IMR-90 (cell line): Measurements from ENCODE around the gene STUM. TPM values are rescaled to one million over a fixed set of nuclear protein-coding genes. Genes with fewer than 3 reads are reported as not detected.

Experiments used
- ATAC-seq: fragments of 200-7000 bp; cut with Tn5 transposase; 2 replicates; pipeline ENCODE4 v1.9.1; 2020; ENCODE audit warnings: low read depth, mild to moderate bottlenecking, moderate library complexity
- BruUV-seq: library from RNA; stranded (reverse); fragments of 400-500 nt; replicated peaks from 2 replicates; lab custom pipeline; 2021; lab: Mats Ljungman, UMichigan
- CTCF ChIA-PET: fragments of 300-600 bp; formaldehyde crosslinking; extraction: SDS; loops from one replicate; lab custom pipeline; 2021; ENCODE audit warnings: antibody characterized with exemption; lab: Yijun Ruan, JAX
- POLR2A ChIA-PET: fragments of 300-600 bp; sonication (Branson Sonifier 250); formaldehyde crosslinking; loops from one replicate; lab custom pipeline; 2022; ENCODE audit warnings: antibody characterized with exemption; ENCODE audit not compliant: unreplicated experiment; lab: Charles Lee
- DNase-seq: peaks from one replicate; pipeline ENCODE4 v3.0.0; 2013
- H2AFZ ChIP-seq: replicated peaks from 2 replicates; pipeline ENCODE3; 2013; ENCODE audit warnings: low read length, mild to moderate bottlenecking; ENCODE audit not compliant: poor library complexity
- H2AK5ac ChIP-seq: 2 replicates; pipeline ENCODE4 v1.6.1; 2013; ENCODE audit warnings: low read depth, low read length, inconsistent platforms
- H2AK9ac ChIP-seq: replicated peaks from 2 replicates; pipeline ENCODE3; 2013; ENCODE audit warnings: mild to moderate bottlenecking, low read depth, low read length, moderate library complexity; ENCODE audit not compliant: poor library complexity
- H2BK120ac ChIP-seq: 2 replicates; pipeline ENCODE4 v1.6.1; 2013; ENCODE audit warnings: low read depth, low read length, inconsistent platforms
- H2BK15ac ChIP-seq: 3 replicates; pipeline ENCODE4 v1.6.1; 2013; ENCODE audit warnings: low read depth, low read length, inconsistent platforms
- H2BK20ac ChIP-seq: 2 replicates; pipeline ENCODE4 v1.6.1; 2013; ENCODE audit warnings: low read depth, mild to moderate bottlenecking, inconsistent platforms, low read length, moderate library complexity
- H2BK5ac ChIP-seq: 2 replicates; pipeline ENCODE4 v1.6.1; 2013; ENCODE audit warnings: mild to moderate bottlenecking, low read depth, low read length, inconsistent platforms; ENCODE audit not compliant: poor library complexity, severe bottlenecking
- H3K14ac ChIP-seq: replicated peaks from 2 replicates; pipeline ENCODE4 v1.6.1; 2013; ENCODE audit warnings: low read depth, low read length, inconsistent platforms
- H3K18ac ChIP-seq: 2 replicates; pipeline ENCODE4 v1.6.1; 2013; ENCODE audit warnings: low read depth, low read length, control low read depth
- H3K23ac ChIP-seq: 2 replicates; pipeline ENCODE4 v1.6.1; 2013; ENCODE audit warnings: low read depth, low read length, inconsistent platforms
- H3K27ac ChIP-seq: 2 replicates; pipeline ENCODE4 v1.5.1; 2013; ENCODE audit warnings: mild to moderate bottlenecking, control low read depth, low read length; ENCODE audit not compliant: insufficient read depth
- H3K27me3 ChIP-seq: 2 replicates; pipeline ENCODE4 v1.6.1; 2013; ENCODE audit warnings: low read length; ENCODE audit not compliant: control insufficient read depth, insufficient read depth
- H3K36me3 ChIP-seq: 2 replicates; pipeline ENCODE4 v1.6.1; 2013; ENCODE audit warnings: low read length, mixed read lengths; ENCODE audit not compliant: control insufficient read depth, insufficient read depth
- H3K4ac ChIP-seq: 2 replicates; pipeline ENCODE4 v1.6.1; 2013; ENCODE audit warnings: low read depth, low read length, inconsistent platforms
- H3K4me1 ChIP-seq: 2 replicates; pipeline ENCODE4 v1.6.1; 2013; ENCODE audit warnings: low read length, mixed read lengths; ENCODE audit not compliant: control insufficient read depth, insufficient read depth
- H3K4me2 ChIP-seq: 2 replicates; pipeline ENCODE4 v1.6.1; 2013; ENCODE audit warnings: low read depth, mild to moderate bottlenecking, control low read depth, low read length, moderate library complexity
- H3K4me3 ChIP-seq: 2 replicates; pipeline ENCODE4 v1.5.1; 2013; ENCODE audit warnings: low read depth, mild to moderate bottlenecking, control low read depth, low read length, moderate library complexity; ENCODE audit not compliant: insufficient read depth
- H3K56ac ChIP-seq: 2 replicates; pipeline ENCODE4 v1.6.1; 2013; ENCODE audit warnings: low read length, inconsistent platforms; ENCODE audit not compliant: insufficient read depth; ENCODE audit errors: extremely low read depth
- H3K79me1 ChIP-seq, 2 experiments: 2 replicates each; pipeline ENCODE4 v1.6.1; 2013; ENCODE audit warnings: low read length in 2 of 2, inconsistent platforms in 1 of 2, low read depth in 1 of 2
- H3K9ac ChIP-seq: 2 replicates; pipeline ENCODE4 v1.6.1; 2013; ENCODE audit warnings: low read depth, low read length, control low read depth
- H3K9me1 ChIP-seq: 2 replicates; pipeline ENCODE4 v1.6.1; 2013; ENCODE audit warnings: low read length, inconsistent platforms; ENCODE audit not compliant: insufficient read depth
- H3K9me3 ChIP-seq: 2 replicates; pipeline ENCODE4 v1.6.1; 2013; ENCODE audit warnings: low read length; ENCODE audit not compliant: control insufficient read depth, insufficient read depth
- H4K20me1 ChIP-seq: 2 replicates; pipeline ENCODE4 v1.6.1; 2013; ENCODE audit warnings: low read length, inconsistent platforms; ENCODE audit not compliant: insufficient read depth
- H4K5ac ChIP-seq: 2 replicates; pipeline ENCODE4 v1.6.1; 2013; ENCODE audit warnings: mild to moderate bottlenecking, low read depth, low read length, control low read depth
- H4K8ac ChIP-seq, 2 experiments: 2 replicates each; pipeline ENCODE4 v1.6.1; 2013; ENCODE audit warnings: low read depth in 2 of 2, low read length in 2 of 2, control low read depth in 1 of 2, inconsistent platforms in 1 of 2
- H4K91ac ChIP-seq: 2 replicates; pipeline ENCODE4 v1.6.1; 2013; ENCODE audit warnings: low read depth, low read length, inconsistent platforms; ENCODE audit not compliant: insufficient read depth
- BHLHE40 ChIP-seq: fragments of 150-350 bp; IDR thresholded peaks from 2 replicates; pipeline ENCODE4 v1.6.1; 2016; ENCODE audit warnings: mild to moderate bottlenecking, low read depth, low read length
- CEBPB ChIP-seq: IDR thresholded peaks from 2 replicates; pipeline ENCODE4 v1.6.1; 2012; ENCODE audit warnings: low read depth, low read length, improper control_type of control experiment
- CHD1 ChIP-seq: IDR thresholded peaks from 2 replicates; pipeline ENCODE4 v1.6.1; 2012; ENCODE audit warnings: low read depth, low read length, improper control_type of control experiment
- ELK1 ChIP-seq: fragments of 150-350 bp; IDR thresholded peaks from 2 replicates; pipeline ENCODE4 v1.6.1; 2016; ENCODE audit warnings: low read depth, mild to moderate bottlenecking, low read length, moderate library complexity, borderline replicate concordance
- FOS ChIP-seq: fragments of 150-350 bp; IDR thresholded peaks from 2 replicates; pipeline ENCODE4 v1.6.1; 2016; ENCODE audit warnings: low read depth, low read length
- MAFK ChIP-seq: IDR thresholded peaks from 2 replicates; pipeline ENCODE4 v1.6.1; 2012; ENCODE audit warnings: low read depth, low read length, improper control_type of control experiment
- MAZ ChIP-seq: IDR thresholded peaks from 2 replicates; pipeline ENCODE4 v1.6.1; 2012; ENCODE audit warnings: low read depth, mild to moderate bottlenecking, low read length, improper control_type of control experiment, moderate library complexity, borderline replicate concordance
- MXI1 ChIP-seq: IDR thresholded peaks from 2 replicates; pipeline ENCODE4 v1.6.1; 2012; ENCODE audit warnings: low read depth, mild to moderate bottlenecking, low read length, moderate library complexity, borderline replicate concordance
- POLR2A ChIP-seq: IDR thresholded peaks from 2 replicates; pipeline ENCODE4 v1.6.1; 2012; ENCODE audit warnings: mild to moderate bottlenecking, low read depth, low read length
- RAD21 ChIP-seq: IDR thresholded peaks from 2 replicates; pipeline ENCODE4 v1.6.1; 2012; ENCODE audit warnings: low read length, improper control_type of control experiment
- RCOR1 ChIP-seq: IDR thresholded peaks from 2 replicates; pipeline ENCODE4 v1.6.1; 2012; ENCODE audit warnings: mild to moderate bottlenecking, low read length, improper control_type of control experiment; ENCODE audit not compliant: insufficient replicate concordance
- RFX5 ChIP-seq: IDR thresholded peaks from 2 replicates; pipeline ENCODE4 v1.8.0; 2012; ENCODE audit warnings: low read depth, mild to moderate bottlenecking, low read length, moderate library complexity
- WGBS, 2 experiments: methylation state at CpG; one replicate each; pipeline versions ENCODE4 v1.1.5 to v1.1.7; 2013; ENCODE audit warnings: missing lambda C conversion rate in 2 of 2; ENCODE audit not compliant: insufficient read length in 1 of 2; ENCODE audit errors: extremely low coverage in 2 of 2; 5-methylcytosine and 5-hydroxymethylcytosine counted together
- dilution Hi-C: fragments of 300-500 bp; cut with HindIII; formaldehyde crosslinking; loops from one replicate; pipeline ENCODE4 v1.14.3; 2018; ENCODE audit warnings: low sequenced_read_pairs; ENCODE audit not compliant: unreplicated experiment
- in situ Hi-C: fragments of 300-500 bp; cut with MboI; formaldehyde crosslinking; loops from 3 replicates; pipeline ENCODE4 v1.14.3; 2019; ENCODE audit warnings: low sequenced_read_pairs, inconsistent platforms, mixed read lengths
- intact Hi-C: fragments of 100-400 bp; cut with micrococcal nuclease; formaldehyde crosslinking; loops from 2 replicates; pipeline ENCODE4 v1.10.0; 2022
- polyA plus RNA-seq, 3 experiments: library from polyadenylated mRNA; depleted of rRNA; stranded (reverse); fragments of >200 nt; gene quantifications; 2 replicates each; pipeline ENCODE4 v1.2.3, GENCODE V29; 2012; ENCODE audit warnings: low replicate concordance in 1 of 3
- total RNA-seq: library from RNA; depleted of rRNA; stranded (reverse); fragments of >200 nt; gene quantifications from 2 replicates; pipeline ENCODE4 v1.2.3, GENCODE V29; 2012
- TF ChIP-seq, protein P1 (sequence below): fragments of 150-350 bp; IDR thresholded peaks from 2 replicates; pipeline ENCODE4 v1.6.1; 2017; ENCODE audit warnings: mild to moderate bottlenecking, antibody characterized with exemption, low read length, low read depth
- TF ChIP-seq, protein P2 (sequence below): conservative IDR thresholded peaks from 2 replicates; pipeline ENCODE4 v1.5.1; 2012; ENCODE audit warnings: mild to moderate bottlenecking, low read depth, low read length, improper control_type of control experiment

STUM gene
- total and polyA plus RNA-seq, 2 of the 4 experiments (the other 2 are of a cell fraction): not detected

DNA sequence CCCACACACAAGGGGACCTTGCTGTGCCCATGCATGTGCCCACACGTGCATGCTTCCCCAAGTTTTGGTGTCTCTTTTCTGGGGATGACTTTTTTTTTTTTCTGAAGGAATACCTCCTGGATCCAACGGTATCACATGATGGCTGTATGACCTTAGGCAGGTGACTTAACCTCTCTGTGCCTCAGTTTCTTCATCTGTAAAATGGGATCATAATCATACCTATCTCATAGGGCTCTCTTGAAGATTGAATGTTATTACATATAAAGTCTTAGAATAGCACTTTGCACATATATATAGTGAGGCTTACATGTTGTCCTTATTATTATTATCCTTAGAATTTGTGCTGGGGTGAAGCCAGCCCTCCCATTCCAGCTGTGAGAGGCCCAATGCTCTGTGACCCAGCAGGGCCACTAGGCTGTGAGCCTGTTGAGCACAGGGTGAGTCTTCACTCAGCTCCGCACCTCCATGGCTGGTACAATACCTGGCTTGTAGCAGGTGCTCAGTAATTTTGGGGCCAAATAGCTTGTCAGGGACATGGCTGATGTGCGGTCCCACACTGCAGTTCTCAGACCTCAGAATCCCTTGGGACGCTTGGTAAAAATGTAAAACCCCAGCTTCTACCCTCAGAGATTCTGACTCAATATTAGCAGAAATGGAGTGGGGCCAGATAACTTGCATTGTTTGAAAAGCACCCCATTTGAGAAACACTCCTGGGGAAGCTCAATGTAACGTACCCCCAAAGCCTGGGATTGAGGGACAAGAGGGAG is 20.6 kb downstream of the STUM start:
- H3K27me3 ChIP-seq: peaks cover 17% of the 10 kb centered on the region
- no peak overlapping the region for H2AFZ ChIP-seq
- H3K4me3 ChIP-seq: no peak overlapping the region
- H2BK20ac ChIP-seq: no peak overlapping the region
- H3K9me1 ChIP-seq: no peaks in the 10 kb centered on the region
- in situ Hi-C loops (no loop called here), intact Hi-C loops (no loop called here), dilution Hi-C loops (no loop called here)
- ChIA-PET CTCF (no interaction called here), POLR2A (no interaction called here)
- DNase-seq: no peak
- no peak overlapping the region for H2BK5ac ChIP-seq
- H3K56ac ChIP-seq: no peak overlapping the region
- H3K4me2 ChIP-seq: no peak overlapping the region
- no peak overlapping the region for H3K23ac ChIP-seq
- no peak overlapping the region for H4K5ac ChIP-seq
- no peaks in the 10 kb centered on the region; the same call in 1 of the 2 replicates for H3K4me1 ChIP-seq
- H3K79me1 ChIP-seq: no peaks in the 10 kb centered on the region
- no peak overlapping the region for H4K91ac ChIP-seq
- no peak overlapping the region for H2BK15ac ChIP-seq
- no peak overlapping the region for H2AK5ac ChIP-seq
- WGBS, 2 experiments: 50% methylated on average over 2 of the region's 6 CpGs; no CpG with 5 or more reads in 1 of the 2 experiments
- no peaks in the 10 kb centered on the region for H3K36me3 ChIP-seq
- ATAC-seq: no peak
- no peaks in the 10 kb centered on the region for H4K20me1 ChIP-seq
- no peak overlapping the region for H4K8ac ChIP-seq
- no peak overlapping the region for H2AK9ac ChIP-seq
- H3K4ac ChIP-seq: no peak overlapping the region
- no TSS peak for BruUV-seq
- no peak overlapping the region for H3K9ac ChIP-seq
- H3K14ac ChIP-seq: no peak overlapping the region
- no peak overlapping the region for H3K27ac ChIP-seq
- TF ChIP-seq CEBPB: no peak
- TF ChIP-seq POLR2A: no peak
- no peak for TF ChIP-seq RCOR1
- no peak for TF ChIP-seq MAFK
- TF ChIP-seq RAD21: no peak
- no peak for TF ChIP-seq BHLHE40
- TF ChIP-seq, protein P1, sequence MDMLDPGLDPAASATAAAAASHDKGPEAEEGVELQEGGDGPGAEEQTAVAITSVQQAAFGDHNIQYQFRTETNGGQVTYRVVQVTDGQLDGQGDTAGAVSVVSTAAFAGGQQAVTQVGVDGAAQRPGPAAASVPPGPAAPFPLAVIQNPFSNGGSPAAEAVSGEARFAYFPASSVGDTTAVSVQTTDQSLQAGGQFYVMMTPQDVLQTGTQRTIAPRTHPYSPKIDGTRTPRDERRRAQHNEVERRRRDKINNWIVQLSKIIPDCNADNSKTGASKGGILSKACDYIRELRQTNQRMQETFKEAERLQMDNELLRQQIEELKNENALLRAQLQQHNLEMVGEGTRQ: no peak
- no peak for TF ChIP-seq RFX5
- TF ChIP-seq FOS: no peak
- no peak for TF ChIP-seq MXI1
- no peak for TF ChIP-seq CHD1
- no peak for TF ChIP-seq MAZ
- TF ChIP-seq ELK1: no peak
- TF ChIP-seq, protein P2, sequence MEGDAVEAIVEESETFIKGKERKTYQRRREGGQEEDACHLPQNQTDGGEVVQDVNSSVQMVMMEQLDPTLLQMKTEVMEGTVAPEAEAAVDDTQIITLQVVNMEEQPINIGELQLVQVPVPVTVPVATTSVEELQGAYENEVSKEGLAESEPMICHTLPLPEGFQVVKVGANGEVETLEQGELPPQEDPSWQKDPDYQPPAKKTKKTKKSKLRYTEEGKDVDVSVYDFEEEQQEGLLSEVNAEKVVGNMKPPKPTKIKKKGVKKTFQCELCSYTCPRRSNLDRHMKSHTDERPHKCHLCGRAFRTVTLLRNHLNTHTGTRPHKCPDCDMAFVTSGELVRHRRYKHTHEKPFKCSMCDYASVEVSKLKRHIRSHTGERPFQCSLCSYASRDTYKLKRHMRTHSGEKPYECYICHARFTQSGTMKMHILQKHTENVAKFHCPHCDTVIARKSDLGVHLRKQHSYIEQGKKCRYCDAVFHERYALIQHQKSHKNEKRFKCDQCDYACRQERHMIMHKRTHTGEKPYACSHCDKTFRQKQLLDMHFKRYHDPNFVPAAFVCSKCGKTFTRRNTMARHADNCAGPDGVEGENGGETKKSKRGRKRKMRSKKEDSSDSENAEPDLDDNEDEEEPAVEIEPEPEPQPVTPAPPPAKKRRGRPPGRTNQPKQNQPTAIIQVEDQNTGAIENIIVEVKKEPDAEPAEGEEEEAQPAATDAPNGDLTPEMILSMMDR: no peak
- no peak overlapping the region for H2BK120ac ChIP-seq
- no peak overlapping the region for H3K18ac ChIP-seq
- no peaks in the 10 kb centered on the region for H3K9me3 ChIP-seq
